Stimulated activated CD4-positive, alpha-beta T cell treated with anti-CD3 and anti-CD28 coated beads, Interleukin-2, amount 100 ng/mL, for 48 hours (primary cell): ENCODE results near the gene SLC16A3.

Experiments
- DNase-seq, 2 donors: peaks; one replicate each; pipeline ENCODE4 v3.0.0-alpha.2; 2020

SLC16A3 gene

DNA sequence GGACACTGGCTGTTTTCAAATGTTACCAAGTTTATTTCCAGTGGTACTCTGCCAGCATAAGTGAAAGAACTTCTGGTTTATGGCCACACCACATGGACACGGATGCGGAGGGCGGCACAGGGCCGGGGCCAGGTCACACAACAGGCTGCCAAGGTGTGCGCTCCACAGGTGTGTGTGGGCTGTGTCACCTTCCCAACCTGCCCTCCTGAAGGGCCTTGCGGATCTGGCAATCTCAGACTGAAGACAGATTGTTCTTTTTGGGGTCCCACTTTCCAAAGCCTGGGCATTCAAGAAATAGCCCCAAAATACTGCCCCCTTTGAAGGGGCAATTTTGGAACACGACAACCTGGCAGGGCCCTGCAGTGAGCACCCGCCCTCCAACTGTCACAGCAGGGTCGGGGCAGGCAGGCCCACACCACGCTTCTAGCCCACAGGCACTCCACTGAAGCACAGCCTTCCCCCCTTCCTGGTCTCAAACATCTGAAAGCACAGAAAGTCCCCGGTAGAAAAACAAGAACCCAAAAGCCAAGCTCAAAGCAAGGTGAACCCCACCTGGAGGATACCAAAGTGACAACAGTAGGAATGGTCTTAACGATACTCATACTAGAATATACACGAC is 41.1 kb downstream of the SLC16A3 start:
- DNase-seq = no peak

DNA sequence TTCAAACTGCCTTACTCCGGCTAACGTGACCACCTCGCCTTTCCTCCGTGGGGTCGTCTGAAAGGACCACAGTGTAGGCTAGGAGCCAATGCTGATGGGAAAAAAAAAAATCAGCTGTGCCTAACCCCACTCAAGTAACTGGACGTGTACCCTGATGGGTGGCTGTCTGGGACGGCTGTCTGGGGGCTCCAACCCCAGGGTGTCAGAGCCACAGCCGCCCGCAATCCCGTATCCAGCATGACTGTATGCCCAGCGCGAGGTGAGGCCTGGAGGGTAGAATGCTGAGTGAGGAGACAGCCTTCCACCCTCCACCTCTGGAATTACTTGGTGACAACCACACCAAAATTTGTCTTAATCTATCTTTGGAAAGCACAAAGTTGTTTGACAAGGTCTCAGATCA is 41.8 kb downstream of the SLC16A3 start:
- no peak for DNase-seq

DNA sequence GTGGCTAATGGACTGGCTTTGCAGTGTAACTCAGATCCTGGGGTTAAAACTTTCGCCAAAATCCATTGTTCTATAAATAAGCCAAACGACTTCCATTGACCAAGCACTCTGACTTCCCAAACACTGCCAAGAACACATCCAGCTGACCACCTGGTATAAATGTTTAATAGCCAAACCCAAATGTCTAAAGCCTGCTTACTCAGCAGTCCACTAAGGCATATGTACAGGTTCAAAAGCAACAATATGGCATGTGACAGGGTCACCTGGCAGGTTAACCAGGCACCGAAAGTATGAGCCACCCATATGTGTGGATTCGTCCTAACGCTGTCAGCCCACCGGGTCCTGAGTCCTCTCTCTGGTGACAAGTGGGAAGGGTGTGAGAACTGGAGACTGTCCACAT is 42.6 kb downstream of the SLC16A3 start:
- no peak for DNase-seq

DNA sequence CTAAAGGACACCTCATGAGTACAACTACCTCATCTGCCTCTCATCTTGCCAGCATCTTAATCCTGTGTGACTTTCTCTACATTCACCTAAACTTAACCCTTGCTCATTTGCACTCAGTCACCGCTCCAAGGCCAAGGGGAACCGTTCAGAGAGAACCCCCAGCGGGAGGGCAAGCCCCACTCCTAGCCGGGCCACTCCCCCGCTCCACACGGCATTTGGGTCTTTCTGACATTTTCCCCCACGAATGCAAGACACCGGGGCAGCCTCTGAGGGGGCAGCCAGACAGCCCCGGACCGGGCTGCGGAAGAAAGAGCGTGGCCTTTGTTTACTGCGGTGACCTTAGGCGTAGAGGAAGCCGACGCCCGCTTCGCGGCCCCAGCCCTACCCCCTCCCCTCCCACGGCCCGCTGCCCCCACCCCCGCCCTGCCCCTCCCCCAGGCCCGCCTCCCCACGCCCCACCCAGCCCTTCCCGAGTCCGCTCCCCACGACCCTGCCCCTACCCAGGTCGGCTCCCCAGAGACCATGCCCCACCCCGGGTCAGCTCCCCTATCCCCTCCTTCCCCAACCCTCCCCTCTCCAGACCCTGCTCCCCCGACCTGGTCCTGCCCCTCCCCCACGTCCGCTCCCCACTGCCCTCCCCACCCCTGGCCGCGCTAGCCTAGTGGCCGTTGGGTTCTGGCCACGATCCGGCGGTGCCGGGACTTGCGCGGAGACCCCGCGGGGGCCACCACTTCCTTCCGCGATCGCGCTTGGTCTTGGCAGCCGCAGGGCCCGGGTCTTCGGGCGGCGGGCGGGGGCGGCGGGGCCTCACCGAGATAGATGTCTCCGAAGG is 43.9 kb downstream of the SLC16A3 start:
- DNase-seq = peak in 1 of 2 donors; percentile 21

- peak; percentile 93 to 95 for DNase-seq
Measured at GRCh38 chr17:82273327-82274133, 44.7 kb downstream of the SLC16A3 start, which contains the start of gene CSNK1D. Gene CSNK1D, minus strand, starts transcription at chr17:82273700. Its CDS starts 319 bp downstream, at chr17:82273381.

- no peak for DNase-seq
Measured at GRCh38 chr17:82274134-82275020, 45.5 kb downstream of the SLC16A3 start.

- no peak for DNase-seq
Measured at GRCh38 chr17:82275326-82275725, 46.5 kb downstream of the SLC16A3 start.

DNA sequence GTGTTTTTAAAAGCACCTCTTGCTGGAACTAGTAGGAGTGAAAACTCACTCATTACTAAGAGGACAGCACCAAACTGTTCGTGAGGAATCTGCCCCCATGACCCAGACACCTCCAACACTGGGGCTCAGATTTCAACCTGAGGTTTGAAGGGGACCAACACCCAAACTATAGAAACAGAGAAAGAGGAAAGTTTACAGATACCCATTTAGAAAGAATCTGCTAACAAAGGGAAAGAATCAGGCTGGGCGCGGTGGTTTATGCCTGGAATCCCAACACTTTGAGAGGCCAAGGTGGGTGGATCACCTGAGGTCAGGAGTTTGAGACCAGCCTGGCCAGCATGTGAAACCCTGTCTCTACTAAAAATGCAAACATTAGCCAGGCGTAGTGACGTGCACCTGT is 48.1 kb downstream of the SLC16A3 start:
- DNase-seq = no peak

DNA sequence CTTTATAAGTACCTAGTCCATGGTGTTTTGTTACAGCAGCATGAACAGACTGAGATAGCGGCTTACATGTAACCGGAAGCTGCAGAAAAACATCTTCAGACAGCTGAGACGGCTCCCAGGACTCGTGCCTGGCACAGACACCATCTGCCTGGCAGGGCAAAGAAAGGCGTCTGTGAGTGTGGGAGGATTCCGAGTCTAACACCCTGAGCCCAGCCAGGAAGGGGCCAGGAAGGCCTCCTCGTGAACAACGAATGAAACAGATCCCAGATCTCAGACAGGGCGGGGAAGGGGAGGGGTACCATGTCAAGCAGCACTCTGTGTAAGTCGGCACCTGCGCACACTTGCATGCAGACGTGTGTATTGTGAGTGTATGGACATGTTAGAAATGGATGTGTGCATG is 49.0 kb downstream of the SLC16A3 start:
- DNase-seq = no peak

DNA sequence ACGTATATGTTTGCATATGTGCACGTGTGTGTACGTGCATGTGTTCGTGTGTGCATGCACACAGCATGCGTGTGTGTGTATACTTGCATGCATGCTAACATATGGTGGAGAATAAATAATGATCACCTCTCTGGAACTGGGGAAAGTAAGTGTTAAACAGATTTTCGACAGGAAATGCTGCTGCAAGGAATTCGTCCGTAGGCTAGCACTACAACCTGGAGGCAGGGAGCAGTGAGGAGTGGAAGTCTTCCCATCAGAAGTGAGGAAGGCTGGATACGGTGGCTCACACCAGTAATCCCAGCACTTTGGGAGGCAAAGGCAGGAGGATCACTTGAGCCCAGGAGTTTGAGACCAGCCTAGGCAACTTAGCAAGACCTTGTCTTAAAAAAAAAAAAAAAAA is 49.5 kb downstream of the SLC16A3 start:
- DNase-seq = no peak

DNA sequence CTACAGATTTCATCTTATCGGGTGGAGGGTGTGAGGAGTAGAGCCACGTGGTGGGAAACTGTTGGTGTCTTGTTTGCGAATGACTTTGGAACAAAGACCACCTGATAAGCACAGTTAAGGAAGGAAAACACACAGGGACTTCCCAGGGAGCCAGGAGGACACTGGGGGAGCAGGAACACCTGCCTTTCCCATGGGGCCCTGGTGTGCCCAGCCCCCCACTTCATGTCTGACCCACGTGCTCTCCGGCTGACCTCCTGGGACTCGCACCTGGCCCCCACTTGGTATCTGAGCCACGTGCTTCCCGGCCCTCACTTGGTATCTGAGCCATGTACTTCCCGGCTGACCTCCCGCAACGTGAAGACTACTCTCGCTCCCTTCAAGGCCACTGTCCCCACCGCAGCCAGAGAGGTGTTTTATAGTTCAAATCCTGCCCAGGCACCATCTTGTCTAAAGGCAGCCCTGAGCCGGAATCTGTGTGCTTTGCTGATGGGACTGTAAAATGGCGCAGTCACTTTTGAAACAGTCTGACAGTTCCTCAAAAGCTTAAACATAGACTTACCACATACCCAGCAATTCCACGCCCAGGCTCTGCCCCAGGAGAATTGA is 50.0 kb downstream of the SLC16A3 start:
- no peak for DNase-seq

DNA sequence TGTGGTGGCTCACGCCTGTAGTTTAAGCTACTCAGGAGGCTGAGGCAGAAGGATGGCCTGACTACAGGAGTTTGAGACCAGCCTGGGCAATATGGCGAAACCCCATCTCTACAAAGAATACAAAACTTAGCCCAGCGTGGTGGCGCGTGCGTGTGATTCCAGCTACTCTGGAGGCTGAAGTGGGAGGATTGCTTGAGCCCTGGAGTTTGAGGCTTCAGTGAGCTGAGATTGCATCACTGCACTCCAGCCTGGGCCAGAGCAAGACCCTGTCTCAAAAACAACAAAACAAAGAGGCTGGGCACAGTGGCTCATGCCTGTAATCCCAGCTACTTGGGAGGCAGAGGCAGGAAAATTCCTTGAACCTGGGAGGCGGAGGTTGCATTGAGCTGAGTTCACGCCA is 51.7 kb downstream of the SLC16A3 start:
- DNase-seq = no peak

DNA sequence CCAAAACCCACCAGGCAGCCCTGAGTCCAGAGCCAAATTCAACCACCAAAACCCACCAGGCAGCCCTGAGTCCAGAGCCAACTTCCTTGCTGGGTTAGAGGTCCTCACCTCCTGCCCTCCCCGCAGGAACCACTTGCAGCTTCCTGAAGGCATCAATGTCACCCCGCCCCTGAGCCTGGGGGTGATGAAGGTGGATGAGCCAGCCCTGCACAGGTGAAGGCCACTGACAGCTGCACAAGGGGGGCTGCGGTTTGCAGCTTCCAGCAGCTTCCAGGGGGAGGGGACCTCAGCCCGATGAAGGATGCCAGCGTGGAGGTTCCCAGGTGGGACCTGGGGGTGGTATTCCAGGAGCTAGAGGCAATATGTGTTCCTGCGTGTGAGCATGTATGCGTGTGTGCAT is 52.2 kb downstream of the SLC16A3 start:
- no peak for DNase-seq

GRCh38 chr17:82281502-82282238 is 52.8 kb downstream of the SLC16A3 start:
- peak in 1 of 2 donors; percentile 50 for DNase-seq

- DNase-seq = no peak
Measured at GRCh38 chr17:82282239-82283207, 53.7 kb downstream of the SLC16A3 start.

GRCh38 chr17:82283208-82283749 is 54.4 kb downstream of the SLC16A3 start:
- peak in 1 of 2 donors; percentile 54 for DNase-seq

DNA sequence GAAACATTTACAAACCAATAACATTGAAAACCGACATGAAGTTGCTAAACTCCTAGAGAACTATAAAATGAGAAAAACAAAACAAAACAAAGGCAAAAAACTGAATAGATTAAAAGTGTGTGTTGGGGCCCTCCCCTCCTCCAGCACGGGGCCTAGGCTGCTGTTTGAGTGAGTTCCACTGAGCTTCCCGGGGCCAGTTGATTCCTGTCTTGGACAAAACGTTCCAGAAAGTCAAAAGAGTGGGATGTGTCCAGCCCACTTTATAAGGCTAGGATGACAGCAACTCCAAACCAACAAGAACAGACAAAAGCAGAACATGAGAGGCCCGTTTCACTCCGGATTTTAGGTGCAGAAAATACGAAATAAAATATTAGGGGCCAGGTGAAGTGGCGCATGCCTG is 56.3 kb downstream of the SLC16A3 start:
- DNase-seq = no peak

DNA sequence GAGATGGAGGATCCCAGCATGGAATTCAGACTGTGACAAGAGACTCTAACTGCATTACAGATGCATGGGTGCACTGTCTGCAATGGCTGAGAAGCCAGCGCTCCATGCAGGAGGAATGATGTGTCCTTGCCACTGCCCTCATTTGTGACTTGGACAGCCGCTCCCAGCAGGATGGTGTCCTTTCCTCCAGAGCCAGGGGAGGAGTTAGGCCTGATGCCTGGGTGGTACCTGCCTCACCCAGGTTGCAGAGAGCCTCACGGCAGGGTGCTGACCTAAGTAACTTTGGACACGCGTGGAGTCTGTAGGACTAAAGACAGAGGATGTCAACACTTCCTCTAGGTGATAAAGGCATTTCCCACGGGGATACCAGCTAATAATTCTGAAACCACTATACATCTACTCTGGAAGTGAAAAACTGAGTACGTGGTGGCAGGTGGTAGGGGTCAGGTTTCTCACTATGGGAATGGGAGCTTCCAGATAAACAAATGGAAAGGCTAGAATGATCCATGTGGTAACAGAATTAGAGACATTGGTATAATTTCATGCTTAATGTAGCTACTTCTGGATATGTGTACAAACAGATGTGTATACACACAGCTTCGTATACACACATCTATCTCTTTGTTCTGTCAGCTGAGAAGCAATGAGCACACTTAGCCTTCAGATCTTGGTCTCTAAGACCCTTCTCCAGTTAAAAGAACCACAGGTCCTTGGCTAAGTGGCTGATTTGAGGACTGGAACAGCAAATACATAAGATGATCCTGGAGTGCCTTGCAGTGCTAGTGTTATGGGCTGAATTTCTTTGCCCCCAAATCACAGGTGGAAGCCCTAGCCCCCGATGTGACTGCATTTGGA is 58.4 kb downstream of the SLC16A3 start:
- DNase-seq = no peak
